ENCODE measurements around the gene PDZRN4.
A peak's percentile ranks its signal among the peaks of the same experiment; 100 is the strongest.
"Not testable (repeated sequence)": the region's sequence is repeated elsewhere in the genome, so short reads cannot be mapped to it uniquely, and the experiment has no call there.

PDZRN4 gene

GRCh38 chr12:41277100-41277945 lies 89.2 kb downstream of the PDZRN4 start:
- peak overlapping the region; percentile 70 for H3K4ac ChIP-seq (ENCODE audit: low read depth, low read length)
- no peak overlapping the region for H2AK5ac ChIP-seq (ENCODE audit: low read length)
- no peak overlapping the region for H3K23ac ChIP-seq (ENCODE audit: low read length)
- no peak overlapping the region for H4K5ac ChIP-seq (ENCODE audit: low read length)
- no peaks in the 10 kb centered on the region for H3K27me3 ChIP-seq (ENCODE audit: insufficient read depth, low read length, poor library complexity)
- no peaks in the 10 kb centered on the region for H3K79me1 ChIP-seq (ENCODE audit: low read length)
- H3K27ac ChIP-seq (ENCODE audit: low read depth, low read length), result no peak overlapping the region
- H3K56ac ChIP-seq (ENCODE audit: low read length), result peak overlapping the region; percentile 5
- H2BK5ac ChIP-seq (ENCODE audit: low read length), result no peak overlapping the region
- no peak overlapping the region for H4K8ac ChIP-seq (ENCODE audit: low read depth, low read length)
- WGBS (ENCODE audit: extremely low coverage, insufficient coverage, low lambda C conversion rate), result no CpG with 5 or more reads among the region's 15 CpGs
- no peaks in the 10 kb centered on the region for H3K79me2 ChIP-seq (ENCODE audit: control insufficient read depth, insufficient read depth, low read length)
- no peak overlapping the region for H3K4me2 ChIP-seq (ENCODE audit: low read length)
- H3K4me3 ChIP-seq (ENCODE audit: low read length), result no peak overlapping the region
- no peak overlapping the region for H2BK15ac ChIP-seq (replicated peaks; ENCODE audit: low read depth)
- H3K36me3 ChIP-seq (ENCODE audit: control insufficient read depth, insufficient read depth, low read length), result no peaks in the 10 kb centered on the region
- H3K18ac ChIP-seq (ENCODE audit: low read length), result no peak overlapping the region
- no peak overlapping the region for H2BK120ac ChIP-seq (ENCODE audit: low read depth, low read length)
- no peak overlapping the region for H3K9ac ChIP-seq (ENCODE audit: low read length)
- DNase-seq, result peak; percentile 46
- H3K4me1 ChIP-seq (ENCODE audit: control insufficient read depth, low read depth, low read length), result no peaks in the 10 kb centered on the region

GRCh38 chr12:41277946-41278267 lies 89.8 kb downstream of the PDZRN4 start:
- Histone ChIP-seq H3K4ac (ENCODE audit: low read depth, low read length) (no peak overlapping the region), H2BK15ac (replicated peaks; ENCODE audit: low read depth) (no peak overlapping the region), H2BK120ac (ENCODE audit: low read depth, low read length) (no peak overlapping the region), H3K4me1 (ENCODE audit: control insufficient read depth, low read depth, low read length) (no peaks in the 10 kb centered on the region), H2BK5ac (ENCODE audit: low read length) (no peak overlapping the region), H3K4me3 (ENCODE audit: low read length) (no peak overlapping the region), H3K9ac (ENCODE audit: low read length) (no peak overlapping the region), H3K4me2 (ENCODE audit: low read length) (no peak overlapping the region), H3K79me2 (ENCODE audit: control insufficient read depth, insufficient read depth, low read length) (no peaks in the 10 kb centered on the region), H3K18ac (ENCODE audit: low read length) (no peak overlapping the region), H3K27ac (ENCODE audit: low read depth, low read length) (no peak overlapping the region), H3K23ac (ENCODE audit: low read length) (no peak overlapping the region), H4K8ac (ENCODE audit: low read depth, low read length) (no peak overlapping the region), H3K56ac (ENCODE audit: low read length) (no peak overlapping the region), H3K36me3 (ENCODE audit: control insufficient read depth, insufficient read depth, low read length) (no peaks in the 10 kb centered on the region), H3K79me1 (ENCODE audit: low read length) (no peaks in the 10 kb centered on the region), H2AK5ac (ENCODE audit: low read length) (no peak overlapping the region), H4K5ac (ENCODE audit: low read length) (no peak overlapping the region), H3K27me3 (ENCODE audit: insufficient read depth, low read length, poor library complexity) (no peaks in the 10 kb centered on the region)
- DNase-seq, result no peak
- WGBS (ENCODE audit: extremely low coverage, insufficient coverage, low lambda C conversion rate), result no CpG with 5 or more reads among the region's 3 CpGs

GRCh38 chr12:41280341-41281095 lies 92.4 kb downstream of the PDZRN4 start:
- not testable (repeated sequence) for H2BK15ac ChIP-seq (replicated peaks; ENCODE audit: low read depth); H2BK120ac ChIP-seq (ENCODE audit: low read depth, low read length); H3K9ac ChIP-seq (ENCODE audit: low read length); H2BK5ac ChIP-seq (ENCODE audit: low read length); H3K4me2 ChIP-seq (ENCODE audit: low read length); H3K18ac ChIP-seq (ENCODE audit: low read length); H3K27me3 ChIP-seq (ENCODE audit: insufficient read depth, low read length, poor library complexity); DNase-seq; H3K79me1 ChIP-seq (ENCODE audit: low read length); H3K4me1 ChIP-seq (ENCODE audit: control insufficient read depth, low read depth, low read length); H3K4ac ChIP-seq (ENCODE audit: low read depth, low read length); H4K8ac ChIP-seq (ENCODE audit: low read depth, low read length); H3K79me2 ChIP-seq (ENCODE audit: control insufficient read depth, insufficient read depth, low read length); H3K23ac ChIP-seq (ENCODE audit: low read length); H3K27ac ChIP-seq (ENCODE audit: low read depth, low read length); H3K36me3 ChIP-seq (ENCODE audit: control insufficient read depth, insufficient read depth, low read length); H4K5ac ChIP-seq (ENCODE audit: low read length); H3K4me3 ChIP-seq (ENCODE audit: low read length); H2AK5ac ChIP-seq (ENCODE audit: low read length)
- no CpG with 5 or more reads among the region's 14 CpGs for WGBS (ENCODE audit: extremely low coverage, insufficient coverage, low lambda C conversion rate)
- H3K56ac ChIP-seq (ENCODE audit: low read length), result peak overlapping the region; percentile 11

GRCh38 chr12:41285470-41285869 lies 97.3 kb downstream of the PDZRN4 start:
- DNase-seq, result not testable (repeated sequence)

GRCh38 chr12:41286426-41286825 lies 98.3 kb downstream of the PDZRN4 start:
- Histone ChIP-seq H2BK15ac (replicated peaks; ENCODE audit: low read depth) (no peak overlapping the region), H3K36me3 (ENCODE audit: control insufficient read depth, insufficient read depth, low read length) (no peaks in the 10 kb centered on the region), H3K23ac (ENCODE audit: low read length) (no peak overlapping the region), H3K56ac (ENCODE audit: low read length) (no peak overlapping the region), H2AK5ac (ENCODE audit: low read length) (no peak overlapping the region), H3K79me2 (ENCODE audit: control insufficient read depth, insufficient read depth, low read length) (no peaks in the 10 kb centered on the region), H3K4me3 (ENCODE audit: low read length) (no peak overlapping the region), H3K27ac (ENCODE audit: low read depth, low read length) (no peak overlapping the region), H3K4me2 (ENCODE audit: low read length) (no peak overlapping the region), H3K4ac (ENCODE audit: low read depth, low read length) (peak overlapping the region; percentile 16), H2BK5ac (ENCODE audit: low read length) (no peak overlapping the region), H3K9ac (ENCODE audit: low read length) (no peak overlapping the region), H3K18ac (ENCODE audit: low read length) (no peak overlapping the region), H3K4me1 (ENCODE audit: control insufficient read depth, low read depth, low read length) (no peaks in the 10 kb centered on the region), H4K8ac (ENCODE audit: low read depth, low read length) (no peak overlapping the region), H4K5ac (ENCODE audit: low read length) (peak overlapping the region; percentile 59), H2BK120ac (ENCODE audit: low read depth, low read length) (no peak overlapping the region), H3K79me1 (ENCODE audit: low read length) (no peaks in the 10 kb centered on the region), H3K27me3 (ENCODE audit: insufficient read depth, low read length, poor library complexity) (no peaks in the 10 kb centered on the region)
- no CpG with 5 or more reads among the region's 1 CpG for WGBS (ENCODE audit: extremely low coverage, insufficient coverage, low lambda C conversion rate)
- no peak for DNase-seq

More at GRCh38 chr12:41285470-41285869, 97.3 kb downstream of the PDZRN4 start:
- H2BK120ac ChIP-seq (ENCODE audit: low read depth, low read length); H4K5ac ChIP-seq (ENCODE audit: low read length); H3K9ac ChIP-seq (ENCODE audit: low read length); H3K4me2 ChIP-seq (ENCODE audit: low read length); H3K23ac ChIP-seq (ENCODE audit: low read length); H3K4ac ChIP-seq (ENCODE audit: low read depth, low read length); H3K79me1 ChIP-seq (ENCODE audit: low read length); H2BK5ac ChIP-seq (ENCODE audit: low read length); H3K4me3 ChIP-seq (ENCODE audit: low read length); H3K27me3 ChIP-seq (ENCODE audit: insufficient read depth, low read length, poor library complexity); H3K79me2 ChIP-seq (ENCODE audit: control insufficient read depth, insufficient read depth, low read length); H4K8ac ChIP-seq (ENCODE audit: low read depth, low read length); H3K56ac ChIP-seq (ENCODE audit: low read length); H3K27ac ChIP-seq (ENCODE audit: low read depth, low read length); H2AK5ac ChIP-seq (ENCODE audit: low read length); H2BK15ac ChIP-seq (replicated peaks; ENCODE audit: low read depth); H3K18ac ChIP-seq (ENCODE audit: low read length); H3K36me3 ChIP-seq (ENCODE audit: control insufficient read depth, insufficient read depth, low read length); H3K4me1 ChIP-seq (ENCODE audit: control insufficient read depth, low read depth, low read length): not testable (repeated sequence)
- no CpG with 5 or more reads among the region's 2 CpGs for WGBS (ENCODE audit: extremely low coverage, insufficient coverage, low lambda C conversion rate)

Measured in mesendoderm (in vitro differentiated cells).